Suprapubic skin (tissue), 4 donors: ENCODE data around the gene FGF7.

ENCODE experiments used
- CTCF ChIP-seq, 2 donors: fragments of 200-600 bp in 1 of 2; fragments of 450-650 bp in 1 of 2; sonication (generic) in 1 of 2; IDR thresholded peaks; one replicate each; pipeline ENCODE4 v1.5.1; 2016 to 2019; ENCODE audit warnings: antibody characterized with exemption in 2 of 2, mild to moderate bottlenecking in 1 of 2, moderate library complexity in 1 of 2
- EP300 ChIP-seq: sonication (generic); formaldehyde crosslinking; IDR thresholded peaks from one replicate; pipeline ENCODE4 v1.6.1; 2017; ENCODE audit warnings: antibody characterized with exemption
- POLR2A ChIP-seq, 2 donors: fragments of 450-650 bp; IDR thresholded peaks; one replicate each; pipeline ENCODE4 v1.6.1; 2017; ENCODE audit warnings: antibody characterized with exemption in 2 of 2, mild to moderate bottlenecking in 2 of 2, moderate library complexity in 2 of 2
- POLR2AphosphoS5 ChIP-seq, 3 donors: sonication (generic); formaldehyde crosslinking; IDR thresholded peaks; one replicate each; pipeline ENCODE4 v1.6.1; 2017; ENCODE audit warnings: antibody characterized with exemption in 3 of 3

GRCh38 chr15:49379996-49380395 lies 43.0 kb upstream of the FGF7 start:
- TF ChIP-seq POLR2AphosphoS5 (IDR thresholded peaks at IDR 0.05), result no peak
- no peak for TF ChIP-seq POLR2A (IDR thresholded peaks at IDR 0.05)
- no peak for TF ChIP-seq CTCF (IDR thresholded peaks at IDR 0.05)
- no peak for TF ChIP-seq EP300
